Lower leg skin (tissue), 4 donors: Measurements from ENCODE around the gene EXO5. TPM values are rescaled to one million over a fixed set of nuclear protein-coding genes. Genes with fewer than 3 reads are reported as not detected.

Experiments used
- DNase-seq, 2 donors: peaks; one replicate each; pipeline ENCODE4 v3.0.0-alpha.2; 2019; ENCODE audit warnings: low spot score in 2 of 2
- H3K4me3 ChIP-seq: fragments of 200-600 bp; sonication (generic); 2 replicates; pipeline ENCODE4 v1.5.1; 2017; ENCODE audit warnings: mild to moderate bottlenecking, low read depth; ENCODE audit not compliant: poor library complexity, severe bottlenecking
- CTCF ChIP-seq, 3 donors: fragments of 450-650 bp; IDR thresholded peaks; one replicate each; pipeline ENCODE4 v1.5.1; 2016; ENCODE audit warnings: antibody characterized with exemption in 3 of 3, mild to moderate bottlenecking in 3 of 3, moderate library complexity in 2 of 3
- POLR2A ChIP-seq, 2 donors: fragments of 450-650 bp; IDR thresholded peaks; one replicate each; pipeline ENCODE4 v1.6.1; 2016 to 2017; ENCODE audit warnings: antibody characterized with exemption in 2 of 2, mild to moderate bottlenecking in 1 of 2, moderate library complexity in 1 of 2
- WGBS, 2 donors: methylation state at CpG; one replicate each; pipeline ENCODE4 v1.1.5; 2018; 5-methylcytosine and 5-hydroxymethylcytosine counted together
- intact Hi-C: fragments of 100-400 bp; cut with DNase I; formaldehyde crosslinking; loops from one replicate; pipeline ENCODE4 v1.15.0; 2023; ENCODE audit warnings: low total_unique reads
- total RNA-seq, 4 donors: library from RNA; depleted of rRNA; stranded (reverse); fragments of >200 nt; gene quantifications; one replicate each; pipeline ENCODE4 v1.1.0, GENCODE V29; 2016

EXO5 gene
- total RNA-seq = 1 to 10 TPM; 4.2 to 6.0 (median 5.1) TPM

GRCh38 chr1:40508375-40509341, at the start of gene EXO5:
TSS of gene EXO5 (plus strand) at chr1:40508767. CDS start at chr1:40514545, 5,778 bp downstream.
- peak within 1 kb of the TSS; percentile 39 for H3K4me3 ChIP-seq
- peak; percentile 67 to 94 for DNase-seq
- WGBS, 2 donors = 1% methylated on average over 48 to 49 of the region's 76 CpGs
- intact Hi-C loops = no loop called here
- TF ChIP-seq POLR2A (IDR thresholded peaks at IDR 0.05) (no peak), CTCF (IDR thresholded peaks at IDR 0.05) (no peak)

- WGBS, 2 donors = 94 to 96% methylated on average over 3 of the region's 3 CpGs
- TF ChIP-seq CTCF (IDR thresholded peaks at IDR 0.05) (no peak), POLR2A (IDR thresholded peaks at IDR 0.05) (no peak)
- intact Hi-C loops = no loop called here
- no peak overlapping the region for H3K4me3 ChIP-seq
- no peak for DNase-seq
Observed at GRCh38 chr1:40462956-40463590, 45.5 kb upstream of the EXO5 start.

- WGBS, 2 donors = 92 to 97% methylated on average over 2 of the region's 2 CpGs
- no peak overlapping the region for H3K4me3 ChIP-seq
- TF ChIP-seq POLR2A (IDR thresholded peaks at IDR 0.05) = no peak
- TF ChIP-seq CTCF (IDR thresholded peaks at IDR 0.05) = no peak
- no peak for DNase-seq
- intact Hi-C loops = no loop called here
Observed at GRCh38 chr1:40469327-40469726, 39.2 kb upstream of the EXO5 start.

- intact Hi-C loops = no loop called here
- 93 to 97% methylated on average over 2 of the region's 2 CpGs for WGBS, 2 donors
- H3K4me3 ChIP-seq = no peak overlapping the region
- no peak for TF ChIP-seq CTCF (IDR thresholded peaks at IDR 0.05)
- no peak for TF ChIP-seq POLR2A (IDR thresholded peaks at IDR 0.05)
- no peak for DNase-seq
Observed at GRCh38 chr1:40475268-40475667, 33.3 kb upstream of the EXO5 start.

- intact Hi-C loops = no loop called here
- no peak for TF ChIP-seq CTCF (IDR thresholded peaks at IDR 0.05)
- TF ChIP-seq POLR2A (IDR thresholded peaks at IDR 0.05) = no peak
- peak; percentile 27 to 90 for DNase-seq
- WGBS, 2 donors = 0 to 1% methylated on average over 57 of the region's 65 CpGs
- peak within 1 kb of the TSS; percentile 70 for H3K4me3 ChIP-seq
Observed at GRCh38 chr1:40476924-40477677, 31.5 kb upstream of the EXO5 start, which contains the start of gene ZFP69. TSS of gene ZFP69 (plus strand) at chr1:40477290. CDS start at chr1:40479362, 2,072 bp downstream.
